ENCODE data around the gene LRRC4B.
"Not testable (repeated sequence)": the region's sequence is repeated elsewhere in the genome, so short reads cannot be mapped to it uniquely, and the experiment has no call there.

LRRC4B gene

GRCh38 chr19:50481351-50482149, 86.7 kb downstream of the LRRC4B start:
- no peak for DNase-seq

GRCh38 chr19:50480281-50481111, 87.7 kb downstream of the LRRC4B start:
- no peak for DNase-seq

- DNase-seq, result no peak
Measured at GRCh38 chr19:50479761-50480251, 88.4 kb downstream of the LRRC4B start.

- peak in 1 of 2 experiments; percentile 48 for DNase-seq
Measured at GRCh38 chr19:50478901-50479715, 89.1 kb downstream of the LRRC4B start.

GRCh38 chr19:50477751-50478515, 90.3 kb downstream of the LRRC4B start:
- DNase-seq, result no peak

DNA sequence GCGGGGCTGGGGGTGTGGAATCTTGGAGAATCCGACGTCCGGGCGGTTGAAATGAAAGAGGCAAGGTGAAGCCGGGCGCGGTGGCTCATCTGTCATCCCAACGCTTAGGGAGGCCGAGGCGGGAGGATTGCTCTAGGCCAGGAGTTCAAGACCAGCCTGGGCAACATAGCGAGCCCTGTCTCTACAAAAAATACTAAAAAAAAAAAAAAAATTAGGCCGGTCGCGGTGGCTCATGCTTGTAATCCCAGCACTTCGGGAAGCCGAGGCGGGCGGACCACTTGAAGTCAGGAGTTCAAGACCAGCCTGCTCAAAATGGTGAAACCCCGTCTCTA, 91.4 kb downstream of the LRRC4B start:
- DNase-seq, result no peak

DNA sequence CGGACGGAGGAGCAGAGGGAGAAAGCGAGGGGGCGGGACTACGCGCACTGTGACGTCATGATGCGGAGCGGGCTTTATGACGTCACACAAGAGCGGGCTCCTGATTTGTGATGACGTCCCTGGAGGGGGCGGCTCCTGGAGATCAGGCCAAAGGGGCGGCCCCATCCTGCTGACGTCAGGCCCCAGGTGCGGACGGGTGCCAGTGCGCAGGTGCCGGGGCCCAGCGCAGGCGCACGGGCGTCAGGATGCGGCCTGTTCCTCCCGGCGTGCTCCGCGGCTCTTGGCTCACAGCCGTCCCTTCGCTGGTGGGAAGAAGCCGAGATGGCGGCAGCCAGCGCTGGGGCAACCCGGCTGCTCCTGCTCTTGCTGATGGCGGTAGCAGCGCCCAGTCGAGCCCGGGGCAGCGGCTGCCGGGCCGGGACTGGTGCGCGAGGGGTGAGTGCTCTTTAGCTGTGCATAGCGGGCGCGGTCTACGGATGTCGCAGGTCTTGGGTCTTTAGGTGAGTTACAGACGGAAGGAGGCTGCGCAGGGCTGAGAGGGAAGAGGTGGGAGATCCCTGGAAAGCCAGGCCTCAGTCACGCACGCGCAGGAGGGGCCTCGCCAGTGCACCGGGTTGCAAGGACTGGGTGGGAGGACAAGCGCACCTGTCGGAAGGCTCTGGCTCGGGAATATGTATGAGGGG, 91.9 kb downstream of the LRRC4B start, which contains the start of the genes EMC10 and GARIN5A:
TSS of gene EMC10 (plus strand) at position 284 of the 683 bp plus-strand sequence. CDS start at position 322, 38 bp downstream.
TSS of gene GARIN5A (minus strand) at position 625 of the 683 bp plus-strand sequence. CDS start at position 165, 460 bp downstream.
- peak; percentile 96 to 97 for DNase-seq

DNA sequence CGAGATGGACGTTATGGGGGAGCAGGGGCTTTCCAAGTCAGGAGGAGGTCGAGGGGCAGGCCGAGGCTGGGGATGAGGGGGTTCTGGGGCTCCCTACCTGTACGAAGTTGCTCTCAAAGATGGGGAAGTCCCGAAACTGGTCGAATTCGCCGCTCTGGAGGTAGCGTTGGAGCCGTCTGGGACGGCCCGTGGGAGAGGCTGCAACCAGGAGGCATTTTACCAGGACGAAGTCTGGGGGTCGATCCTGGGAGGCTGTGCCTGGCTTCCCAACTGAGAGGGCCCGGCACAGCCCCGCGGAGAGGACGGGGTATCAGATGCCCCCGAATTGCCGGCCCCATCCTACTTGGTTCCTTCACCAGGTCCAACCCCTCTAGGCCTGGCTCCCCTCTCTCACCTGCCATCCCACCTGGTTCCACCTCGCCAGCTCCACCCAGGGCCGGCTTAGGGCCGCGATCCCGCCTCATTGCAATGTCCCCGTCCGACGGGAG, 92.5 kb downstream of the LRRC4B start:
- no peak for DNase-seq

GRCh38 chr19:50475101-50475568, 93.1 kb downstream of the LRRC4B start:
- no peak for DNase-seq

DNA sequence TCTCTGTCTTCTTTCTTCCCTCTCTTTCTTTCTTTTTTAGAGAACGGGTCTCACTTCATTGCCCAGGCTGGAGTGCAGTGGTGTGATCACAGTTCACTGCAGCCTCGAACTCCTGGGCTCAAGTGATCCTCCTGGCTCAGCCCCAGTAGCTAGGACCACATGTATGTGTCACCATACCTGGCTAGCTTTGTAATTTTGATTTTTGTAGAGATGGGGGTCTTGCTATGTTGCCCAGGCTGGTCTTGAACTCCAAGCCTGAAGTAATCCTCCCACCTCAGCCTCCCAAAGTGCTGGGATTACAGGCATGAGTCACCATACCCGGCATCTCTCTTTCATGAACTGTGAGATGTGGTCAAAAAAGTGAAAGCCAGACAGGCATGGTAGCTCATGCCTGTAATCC, 94.9 kb downstream of the LRRC4B start:
- DNase-seq, result not testable (repeated sequence)

DNA sequence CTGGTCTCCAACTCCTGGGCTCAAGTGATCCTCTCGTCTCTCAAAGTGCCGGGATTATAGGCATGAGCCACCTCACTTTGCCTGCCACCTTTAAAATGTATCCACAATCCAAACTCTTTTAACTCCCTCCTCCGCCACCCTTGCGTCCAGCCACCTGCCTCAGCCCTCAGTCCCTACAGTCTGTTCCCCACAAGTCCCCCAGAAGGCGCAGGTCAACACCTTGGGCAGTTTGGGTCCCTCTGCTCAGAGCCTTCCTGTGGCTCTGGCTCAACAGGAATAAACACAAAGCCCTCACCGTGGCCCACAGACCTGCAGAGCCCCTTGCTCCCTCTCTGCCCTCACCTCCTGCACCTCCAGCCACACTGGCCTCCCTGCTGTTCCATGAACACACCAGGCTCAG, 99.4 kb downstream of the LRRC4B start:
- DNase-seq, result no peak

- no peak for DNase-seq
Measured at GRCh38 chr19:50467566-50467965, 100.7 kb downstream of the LRRC4B start.
